ENCODE results near the gene NRG2. TPM values are rescaled to one million over a fixed set of nuclear protein-coding genes. Genes with fewer than 3 reads are reported as not detected.

Gene NRG2
- total RNA-seq, 1 experiment from 2014 or later, result 0.23 TPM

GRCh38 chr5:139862803-139863202 lies 180.3 kb downstream of the NRG2 start:
- Mint-ChIP-seq H3K27me3 (ENCODE audit: insufficient read depth, unreplicated experiment) (peaks cover 22% of the 10 kb centered on the region), H3K36me3 (ENCODE audit: insufficient read depth, unreplicated experiment) (no peaks in the 10 kb centered on the region), H3K9me3 (ENCODE audit: unreplicated experiment) (no peaks in the 10 kb centered on the region), H3K27ac (ENCODE audit: low read depth, unreplicated experiment) (no peak overlapping the region), H3K4me1 (ENCODE audit: insufficient read depth, unreplicated experiment) (no peaks in the 10 kb centered on the region), H3K4me3 (ENCODE audit: unreplicated experiment) (no peak overlapping the region)
- ChIA-PET POLR2A (interaction anchor here (1.2 to 2.0 kb wide), 3 partner anchors 19 to 105 kb away, joined by 3 to 18 read pairs (median 6); no protein-coding TSS in a partner anchor), CTCF (interaction anchor here (0.5 to 15.0 kb wide), 39 partner anchors 7 to 288 kb away, joined by 3 to 292 read pairs (median 4); no protein-coding TSS in a partner anchor)
- DNase-seq (ENCODE audit: unreplicated experiment), result no peak
- intact Hi-C loops (cut with micrococcal nuclease), result loop anchor here (5.0 kb wide), 1 partner anchor 294 kb away; no protein-coding TSS in a partner anchor
- no TSS peak for BruUV-seq (replicated peaks)
- TF ChIP-seq CTCF (IDR thresholded peaks at IDR 0.05; ENCODE audit: unreplicated experiment), result no peak

DNA sequence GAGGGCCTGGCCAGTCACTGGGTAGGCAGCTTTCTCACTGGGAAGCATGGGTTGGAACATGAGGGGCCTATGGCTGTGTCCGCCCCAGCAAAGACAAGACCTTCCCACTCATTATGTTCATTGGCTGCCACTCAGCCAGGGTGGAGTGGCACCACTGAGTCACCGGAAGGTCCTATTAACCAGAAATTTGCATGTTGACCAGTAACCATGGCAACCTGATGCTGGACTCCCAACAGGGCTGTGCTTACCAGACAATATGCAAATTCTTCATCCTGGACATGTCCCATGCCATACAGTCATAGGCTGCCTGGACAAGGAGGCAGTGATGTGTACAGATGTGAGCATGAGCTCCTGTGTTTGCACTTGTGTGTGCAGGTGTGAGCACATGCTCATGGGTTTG lies 180.8 kb downstream of the NRG2 start:
- no peak for DNase-seq (ENCODE audit: unreplicated experiment)
- intact Hi-C loops (cut with micrococcal nuclease), result loop anchor here (5.0 kb wide), 1 partner anchor 295 kb away; no protein-coding TSS in a partner anchor
- Mint-ChIP-seq H3K36me3 (ENCODE audit: insufficient read depth, unreplicated experiment) (no peaks in the 10 kb centered on the region), H3K27me3 (ENCODE audit: insufficient read depth, unreplicated experiment) (peaks cover 22% of the 10 kb centered on the region), H3K27ac (ENCODE audit: low read depth, unreplicated experiment) (no peak overlapping the region), H3K4me1 (ENCODE audit: insufficient read depth, unreplicated experiment) (no peaks in the 10 kb centered on the region), H3K9me3 (ENCODE audit: unreplicated experiment) (no peaks in the 10 kb centered on the region), H3K4me3 (ENCODE audit: unreplicated experiment) (no peak overlapping the region)
- POLR2A ChIA-PET, result interaction anchor here (1.2 to 2.0 kb wide), 3 partner anchors 20 to 106 kb away, joined by 3 to 18 read pairs (median 6); no protein-coding TSS in a partner anchor
- CTCF ChIA-PET, result interaction anchor here (0.7 to 15.0 kb wide), 20 partner anchors 10 to 288 kb away, joined by 3 to 292 read pairs (median 4); no protein-coding TSS in a partner anchor
- no peak for TF ChIP-seq CTCF (IDR thresholded peaks at IDR 0.05; ENCODE audit: unreplicated experiment)
- BruUV-seq (replicated peaks), result no TSS peak

- Mint-ChIP-seq H3K27me3 (ENCODE audit: insufficient read depth, unreplicated experiment) (peaks cover 17% of the 10 kb centered on the region), H3K4me1 (ENCODE audit: insufficient read depth, unreplicated experiment) (no peaks in the 10 kb centered on the region), H3K27ac (ENCODE audit: low read depth, unreplicated experiment) (no peak overlapping the region), H3K9me3 (ENCODE audit: unreplicated experiment) (no peaks in the 10 kb centered on the region), H3K4me3 (ENCODE audit: unreplicated experiment) (no peak overlapping the region), H3K36me3 (ENCODE audit: insufficient read depth, unreplicated experiment) (no peaks in the 10 kb centered on the region)
- intact Hi-C loops (cut with micrococcal nuclease), result loop anchor here (5.0 kb wide), 1 partner anchor 295 kb away; no protein-coding TSS in a partner anchor
- BruUV-seq (replicated peaks), result no TSS peak
- no peak for DNase-seq (ENCODE audit: unreplicated experiment)
- TF ChIP-seq CTCF (IDR thresholded peaks at IDR 0.05; ENCODE audit: unreplicated experiment), result no peak
- ChIA-PET POLR2A (no interaction called here), CTCF (interaction anchor here (0.7 to 15.0 kb wide), 13 partner anchors 10 to 287 kb away, joined by 3 to 292 read pairs (median 4); no protein-coding TSS in a partner anchor)
Observed at GRCh38 chr5:139861889-139862207, 181.3 kb downstream of the NRG2 start.

- H3K36me3 Mint-ChIP-seq (ENCODE audit: insufficient read depth, unreplicated experiment), result no peaks in the 10 kb centered on the region
- no peaks in the 10 kb centered on the region for H3K9me3 Mint-ChIP-seq (ENCODE audit: unreplicated experiment)
- ChIA-PET POLR2A (interaction anchor here (2.1 kb wide), 1 partner anchor 74 kb away, joined by 7 read pairs; no protein-coding TSS in a partner anchor), CTCF (interaction anchor here (0.7 to 15.0 kb wide), 9 partner anchors 9 to 107 kb away, joined by 3 to 292 read pairs (median 4); no protein-coding TSS in a partner anchor)
- no peak overlapping the region for H3K4me3 Mint-ChIP-seq (ENCODE audit: unreplicated experiment)
- TF ChIP-seq CTCF (IDR thresholded peaks at IDR 0.05; ENCODE audit: unreplicated experiment), result no peak
- H3K27ac Mint-ChIP-seq (ENCODE audit: low read depth, unreplicated experiment), result no peak overlapping the region
- H3K27me3 Mint-ChIP-seq (ENCODE audit: insufficient read depth, unreplicated experiment), result peaks cover 12% of the 10 kb centered on the region
- BruUV-seq (replicated peaks), result no TSS peak
- intact Hi-C loops (cut with micrococcal nuclease), result loop anchor here (5.0 kb wide), 1 partner anchor 296 kb away; no protein-coding TSS in a partner anchor
- DNase-seq (ENCODE audit: unreplicated experiment), result no peak
- H3K4me1 Mint-ChIP-seq (ENCODE audit: insufficient read depth, unreplicated experiment), result no peaks in the 10 kb centered on the region
Observed at GRCh38 chr5:139861021-139861888, 181.8 kb downstream of the NRG2 start.

Measured in MCF 10A (cell line).